GM18526 (cell line): Measurements from ENCODE around the gene MIF.

Source experiments
- POLR2A ChIP-seq: IDR thresholded peaks from 3 replicates; pipeline ENCODE4 v1.6.1; 2011; ENCODE audit not compliant: insufficient read length; ENCODE audit errors: extremely low read depth

Gene MIF

GRCh38 chr22:23895599-23896144, 1.5 kb downstream of the MIF start:
- no peak for TF ChIP-seq POLR2A

DNA sequence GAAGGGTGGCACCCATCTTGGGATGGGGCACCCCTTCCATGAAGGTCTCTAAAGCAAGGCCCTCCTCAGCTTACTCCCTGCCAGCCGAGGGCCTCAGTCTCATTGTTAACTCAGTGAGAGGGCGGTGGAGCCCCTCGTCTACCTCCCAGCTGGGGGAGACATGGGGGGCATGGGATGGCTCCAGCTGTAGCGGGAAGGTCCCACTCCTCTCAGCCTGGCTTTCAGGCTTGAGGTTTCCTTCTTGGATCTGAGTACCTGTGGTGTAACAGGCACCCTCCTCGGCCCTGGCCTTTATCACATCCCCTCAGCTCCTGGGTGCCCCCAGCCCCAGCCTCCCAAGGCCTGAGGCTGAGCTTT, 2.0 kb downstream of the MIF start:
- TF ChIP-seq POLR2A = no peak

DNA sequence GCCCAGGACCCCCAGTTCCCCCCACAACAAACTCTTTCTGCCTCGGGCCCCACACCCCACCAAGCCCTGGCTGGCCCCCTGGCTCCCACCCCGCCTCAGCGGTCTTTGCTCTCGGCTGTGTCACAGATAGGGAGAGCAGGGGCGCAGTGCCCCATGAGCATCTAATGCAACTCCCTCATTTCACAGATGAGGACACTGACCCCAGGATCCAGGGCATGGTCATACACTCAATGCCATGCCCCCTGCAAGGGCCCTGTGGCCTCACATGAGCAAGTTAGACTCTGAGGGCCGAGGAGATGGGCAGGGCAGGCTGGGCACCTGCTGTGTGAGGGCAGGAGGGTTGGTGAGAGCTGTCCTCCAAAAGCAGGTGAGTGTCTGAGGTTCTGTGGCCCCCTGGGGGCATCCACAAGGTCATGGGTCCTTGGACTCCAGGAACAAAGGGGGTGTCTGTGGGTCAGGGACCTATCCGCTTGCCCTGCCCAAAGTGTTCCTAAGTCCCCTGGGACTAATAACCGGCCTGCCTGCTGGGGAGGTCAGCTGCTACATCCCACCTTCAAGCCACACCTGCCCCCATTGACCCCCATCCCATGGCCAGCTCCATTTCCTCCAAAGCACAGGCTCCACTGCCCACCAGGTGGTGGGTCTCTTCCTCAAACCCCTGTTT, 2.5 kb downstream of the MIF start:
- TF ChIP-seq POLR2A = no peak

DNA sequence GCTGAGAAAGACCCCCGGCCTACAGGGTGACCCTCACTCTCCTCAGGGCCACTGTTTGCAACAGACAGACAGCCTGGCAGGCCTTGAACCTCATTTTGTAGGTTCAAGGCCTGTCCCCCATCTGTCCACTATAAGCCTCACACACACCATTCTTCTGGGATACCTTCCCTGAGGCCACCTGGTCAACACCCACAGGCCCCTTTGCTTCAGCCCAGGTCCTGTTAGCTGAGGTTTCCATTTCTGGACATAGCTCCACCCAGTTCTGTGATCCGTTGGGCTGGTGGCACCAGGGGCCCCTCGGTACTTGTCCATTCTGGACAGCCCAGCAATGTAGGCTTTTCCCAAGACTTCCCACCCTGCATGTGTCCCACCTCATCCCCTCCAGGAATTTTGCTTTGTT, 3.1 kb downstream of the MIF start:
- TF ChIP-seq POLR2A = no peak

DNA sequence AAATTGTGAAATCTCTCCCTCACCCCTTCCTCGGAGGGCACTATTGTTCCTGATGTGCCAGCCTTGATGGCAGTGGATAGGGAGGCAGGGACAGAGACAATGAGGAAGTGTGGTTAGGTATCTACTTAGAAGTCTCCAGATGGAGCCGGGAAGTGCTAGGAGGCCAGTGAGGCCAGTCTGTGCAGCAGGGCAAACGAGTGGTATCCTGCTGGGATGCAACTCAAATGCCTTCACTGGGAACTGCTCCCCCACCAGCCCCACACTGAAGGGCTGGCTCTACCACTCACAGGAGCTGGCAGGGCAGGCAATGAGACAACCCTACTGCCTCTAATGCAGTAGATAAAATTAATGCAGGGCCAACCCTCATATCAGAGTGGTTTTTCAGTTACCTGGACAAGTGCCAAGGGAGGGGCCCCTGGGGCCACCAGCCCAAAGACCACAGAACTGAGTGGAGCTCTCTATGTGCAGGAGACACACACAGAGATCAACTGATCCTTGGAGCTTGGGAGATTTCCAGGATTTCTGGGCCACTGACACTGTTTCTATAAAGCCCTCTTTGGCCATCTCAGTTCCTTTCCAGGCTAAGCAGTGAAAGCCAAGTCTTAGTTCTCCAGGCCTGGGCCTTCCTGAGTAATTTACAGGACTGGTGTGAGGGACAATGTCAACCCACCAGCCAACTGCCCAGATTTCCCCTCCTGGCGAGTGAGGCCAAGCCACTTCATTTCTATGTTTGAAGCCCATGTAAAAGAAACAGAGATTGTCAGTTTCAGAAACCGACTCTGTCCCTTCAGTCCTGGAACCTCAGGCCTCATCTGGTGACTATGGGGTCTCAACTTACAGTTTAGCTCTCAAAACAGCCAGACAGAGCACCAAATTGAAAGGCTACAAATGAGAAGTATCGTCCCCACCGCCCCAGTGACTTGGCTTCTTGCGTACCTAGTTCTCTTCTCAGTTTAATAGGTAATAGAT, 4.1 kb downstream of the MIF start:
- no peak for TF ChIP-seq POLR2A

DNA sequence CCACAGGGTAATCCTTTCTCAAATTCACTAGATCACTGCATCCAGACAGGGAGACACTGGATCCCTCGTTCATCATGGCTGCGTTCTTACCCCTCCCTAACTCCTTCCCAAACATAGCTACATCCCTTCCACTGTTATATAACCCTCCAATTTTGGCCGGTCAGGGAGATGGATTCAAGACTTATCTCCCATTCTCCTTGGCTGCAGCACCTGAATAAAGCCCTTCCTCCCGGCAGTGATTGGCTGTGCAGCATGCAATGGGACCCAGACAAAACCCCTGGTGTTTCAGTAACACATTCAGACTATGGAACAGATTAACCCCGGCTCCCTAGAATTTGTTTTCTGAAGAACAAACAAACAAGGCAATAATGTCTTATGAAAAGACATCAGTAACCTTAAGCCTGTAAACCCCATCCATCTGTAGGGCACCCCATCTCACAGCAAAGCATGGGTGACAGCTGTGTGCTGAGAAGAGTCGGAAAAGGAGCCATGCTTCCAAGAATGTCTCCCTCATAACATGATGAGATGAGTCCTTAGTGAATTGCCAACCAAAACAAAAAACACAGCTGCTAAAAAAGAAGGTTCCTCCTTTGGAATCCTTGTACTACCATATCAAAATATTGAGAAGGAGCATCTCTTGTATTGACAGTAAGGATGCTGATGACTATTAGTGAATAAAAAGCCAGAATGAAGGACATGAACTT, 5.0 kb downstream of the MIF start:
- no peak for TF ChIP-seq POLR2A

GRCh38 chr22:23901600-23901999, 7.4 kb downstream of the MIF start:
- no peak for TF ChIP-seq POLR2A

DNA sequence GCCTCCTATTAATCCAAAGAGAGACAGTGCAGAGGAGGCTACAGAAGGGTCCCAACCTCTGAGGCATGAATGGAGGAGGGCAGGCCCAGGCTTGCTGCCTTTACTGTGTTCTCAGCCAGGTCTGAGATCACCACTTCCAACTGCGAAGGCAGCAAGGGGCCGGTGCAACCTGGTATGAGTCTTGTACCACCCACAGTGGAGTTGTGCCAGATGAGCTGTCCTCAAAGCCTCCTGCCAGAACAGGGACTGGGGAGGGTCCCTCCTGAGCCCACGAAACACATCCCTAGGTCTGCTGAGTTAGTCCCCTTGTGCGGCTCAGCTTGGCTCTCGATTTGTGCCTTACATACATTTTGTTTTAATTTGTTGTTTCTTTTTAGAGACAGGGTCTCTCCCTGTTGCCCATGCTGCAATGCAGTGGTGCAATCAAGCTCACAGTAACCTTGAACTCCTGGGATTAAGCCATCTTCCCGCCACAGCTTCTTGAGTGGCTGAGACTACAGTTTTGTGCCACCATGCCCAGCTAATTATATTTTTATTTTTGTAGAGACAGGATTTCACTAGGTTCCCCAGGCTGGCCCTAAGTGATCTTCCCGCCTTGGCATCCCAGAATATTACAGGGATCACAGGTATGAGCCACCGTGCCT, 9.3 kb downstream of the MIF start:
- TF ChIP-seq POLR2A = no peak

DNA sequence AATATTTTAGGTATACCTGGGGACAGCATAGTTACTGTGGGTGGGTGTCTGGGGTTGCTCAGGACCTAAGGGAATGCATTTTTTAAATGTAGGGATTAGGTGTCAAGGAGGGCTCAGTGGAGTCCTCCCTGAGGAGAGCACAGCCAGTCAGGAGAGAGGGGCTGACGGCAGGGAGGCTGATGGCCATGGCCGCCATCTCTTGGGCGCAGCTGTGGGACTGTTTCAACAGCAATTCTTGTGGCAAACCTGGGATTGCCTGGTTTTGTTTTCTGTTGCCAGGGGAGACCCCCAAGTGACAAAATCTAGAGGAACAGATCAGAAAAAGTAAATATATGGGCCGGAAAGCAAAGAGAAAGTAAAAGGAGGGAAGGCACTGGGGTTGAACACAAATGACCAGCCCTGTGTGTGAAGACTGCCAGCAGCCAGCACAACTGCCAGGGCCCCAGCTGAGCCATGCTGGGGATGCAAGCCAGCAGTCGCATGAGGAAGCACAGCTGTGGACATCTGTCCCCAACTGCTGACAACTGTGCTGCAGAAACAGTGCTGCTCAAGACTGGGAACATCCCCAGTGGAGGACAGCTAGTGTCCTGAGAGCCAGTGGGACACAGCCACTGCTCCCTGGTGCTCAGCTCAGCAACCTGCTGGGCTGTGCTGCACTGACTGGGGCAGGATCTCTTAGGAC, 10.5 kb downstream of the MIF start:
- no peak for TF ChIP-seq POLR2A

- no peak for TF ChIP-seq POLR2A
Observed at GRCh38 chr22:23906641-23907040, 12.5 kb downstream of the MIF start.

GRCh38 chr22:23908587-23909205, 14.5 kb downstream of the MIF start:
- TF ChIP-seq POLR2A = no peak

GRCh38 chr22:23909296-23909898, 15.2 kb downstream of the MIF start:
- TF ChIP-seq POLR2A = no peak

GRCh38 chr22:23910496-23911190, 16.5 kb downstream of the MIF start:
- TF ChIP-seq POLR2A = no peak
